WTC11 (cell line): Measurements from ENCODE around the gene ENKUR. TPM values are rescaled to one million over a fixed set of nuclear protein-coding genes. Genes with fewer than 3 reads are reported as not detected.

ENCODE experiments used
- ATAC-seq: fragments of 200-7000 bp; cut with Tn5 transposase; 2 replicates; pipeline ENCODE4 v1.10.0; 2021; ENCODE audit warnings: mild to moderate bottlenecking, moderate library complexity
- CTCF ChIA-PET: fragments of 300-600 bp; sonication (Branson Sonifier 250); formaldehyde crosslinking; loops from one replicate; lab custom pipeline; 2021; ENCODE audit warnings: antibody characterized with exemption; lab: Charles Lee
- POLR2A ChIA-PET: fragments of 350-600 bp; sonication (Branson Sonifier 250); formaldehyde crosslinking; loops from one replicate; lab custom pipeline; 2021; ENCODE audit warnings: antibody characterized with exemption; lab: Charles Lee
- DNase-seq: peaks from one replicate; pipeline ENCODE4 v3.0.0; 2021; ENCODE audit warnings: low spot score
- H3K27ac Mint-ChIP-seq: 2 replicates; pipeline ENCODE4 v1.8.0; 2021; ENCODE audit warnings: mixed read lengths
- H3K27me3 Mint-ChIP-seq: 2 replicates; pipeline ENCODE4 v1.8.0; 2021; ENCODE audit warnings: low read depth, mild to moderate bottlenecking, moderate library complexity, mixed read lengths
- H3K36me3 Mint-ChIP-seq: 2 replicates; pipeline ENCODE4 v1.8.0; 2021; ENCODE audit warnings: mixed read lengths
- H3K4me1 Mint-ChIP-seq: 2 replicates; pipeline ENCODE4 v1.8.0; 2022; ENCODE audit warnings: mixed read lengths
- H3K4me3 Mint-ChIP-seq: 2 replicates; pipeline ENCODE4 v1.8.0; 2021; ENCODE audit warnings: mild to moderate bottlenecking, moderate library complexity, mixed read lengths
- H3K9me3 Mint-ChIP-seq: 2 replicates; pipeline ENCODE4 v1.8.0; 2021; ENCODE audit warnings: mixed read lengths
- ARID4B ChIP-seq: sonication (generic); formaldehyde crosslinking; IDR thresholded peaks from 2 replicates; pipeline ENCODE4 v1.8.0; 2023; ENCODE audit warnings: missing genetic modification reagents, mild to moderate bottlenecking, borderline replicate concordance
- CDX4 ChIP-seq: fragments of 250-450 bp; sonication (Bioruptor Pico); IDR thresholded peaks from 2 replicates; pipeline ENCODE4 v1.9.0; 2021; ENCODE audit warnings: moderate library complexity, mild to moderate bottlenecking, inconsistent platforms, borderline replicate concordance
- CREB1 ChIP-seq: sonication (generic); formaldehyde crosslinking; IDR thresholded peaks from 2 replicates; pipeline ENCODE4 v1.8.0; 2023; ENCODE audit warnings: mild to moderate bottlenecking, missing genetic modification reagents
- CREM ChIP-seq: sonication (generic); formaldehyde crosslinking; IDR thresholded peaks from 2 replicates; pipeline ENCODE4 v1.8.1; 2022; ENCODE audit warnings: mild to moderate bottlenecking, missing genetic modification reagents, moderate library complexity
- CTCF ChIP-seq: fragments of 200-600 bp; IDR thresholded peaks from 2 replicates; pipeline ENCODE4 v1.8.0; 2022; ENCODE audit warnings: antibody characterized with exemption
- ELF4 ChIP-seq: sonication (generic); formaldehyde crosslinking; IDR thresholded peaks from 2 replicates; pipeline ENCODE4 v1.8.1; 2022; ENCODE audit warnings: low read depth, mild to moderate bottlenecking, moderate library complexity, missing genetic modification reagents
- ESRRA ChIP-seq: sonication (generic); formaldehyde crosslinking; IDR thresholded peaks from 2 replicates; pipeline ENCODE4 v1.8.1; 2022; ENCODE audit warnings: mild to moderate bottlenecking, missing genetic modification reagents, borderline replicate concordance
- GTF2I ChIP-seq: fragments of 250-450 bp; sonication (Bioruptor Pico); conservative IDR thresholded peaks from 2 replicates; pipeline ENCODE4 v1.4.0; 2021; ENCODE audit warnings: mild to moderate bottlenecking
- HMGA2 ChIP-seq: fragments of 250-450 bp; sonication (Bioruptor Pico); IDR thresholded peaks from 2 replicates; pipeline ENCODE4 v1.4.0; 2021; ENCODE audit warnings: mild to moderate bottlenecking, moderate library complexity
- IRF1 ChIP-seq: sonication (generic); formaldehyde crosslinking; IDR thresholded peaks from 2 replicates; pipeline ENCODE4 v1.8.0; 2023; ENCODE audit warnings: missing genetic modification reagents
- JAZF1 ChIP-seq: fragments of 250-450 bp; sonication (Bioruptor Pico); IDR thresholded peaks from 2 replicates; pipeline ENCODE4 v1.9.0; 2021; ENCODE audit warnings: moderate library complexity, mild to moderate bottlenecking, inconsistent platforms
- KAT7 ChIP-seq: sonication (generic); formaldehyde crosslinking; IDR thresholded peaks from 2 replicates; pipeline ENCODE4 v1.8.1; 2023; ENCODE audit warnings: missing genetic modification reagents, mild to moderate bottlenecking, borderline replicate concordance
- MAX ChIP-seq: sonication (generic); formaldehyde crosslinking; IDR thresholded peaks from 2 replicates; pipeline ENCODE4 v1.8.0; 2022; ENCODE audit warnings: mild to moderate bottlenecking, missing genetic modification reagents
- MXD4 ChIP-seq: fragments of 250-450 bp; sonication (Bioruptor Pico); IDR thresholded peaks from 2 replicates; pipeline ENCODE4 v1.8.0; 2021; ENCODE audit warnings: mild to moderate bottlenecking, moderate library complexity, borderline replicate concordance
- MYBL2 ChIP-seq: sonication (generic); formaldehyde crosslinking; IDR thresholded peaks from 2 replicates; pipeline ENCODE4 v1.8.1; 2023; ENCODE audit warnings: mild to moderate bottlenecking, moderate library complexity, missing genetic modification reagents
- NFYB ChIP-seq: sonication (generic); formaldehyde crosslinking; conservative IDR thresholded peaks from 2 replicates; pipeline ENCODE4 v1.8.0; 2022; ENCODE audit warnings: low read depth, missing genetic modification reagents
- NR2C2 ChIP-seq: sonication (generic); formaldehyde crosslinking; IDR thresholded peaks from 2 replicates; pipeline ENCODE4 v1.8.0; 2022; ENCODE audit warnings: mild to moderate bottlenecking, missing genetic modification reagents
- NR3C1 ChIP-seq: sonication (generic); formaldehyde crosslinking; conservative IDR thresholded peaks from 2 replicates; pipeline ENCODE4 v1.8.1; 2023; ENCODE audit warnings: low read depth, mild to moderate bottlenecking, missing genetic modification reagents
- OVOL2 ChIP-seq: fragments of 250-450 bp; sonication (Bioruptor Pico); IDR thresholded peaks from 2 replicates; pipeline ENCODE4 v1.9.0; 2021; ENCODE audit warnings: mild to moderate bottlenecking, borderline replicate concordance
- SOX15 ChIP-seq: fragments of 250-450 bp; sonication (Bioruptor Pico); IDR thresholded peaks from 2 replicates; pipeline ENCODE4 v1.9.0; 2021; ENCODE audit warnings: mild to moderate bottlenecking
- TEAD4 ChIP-seq: sonication (generic); formaldehyde crosslinking; IDR thresholded peaks from 2 replicates; pipeline ENCODE4 v1.8.0; 2022; ENCODE audit warnings: mild to moderate bottlenecking, missing genetic modification reagents
- ZBTB21 ChIP-seq: sonication (generic); formaldehyde crosslinking; IDR thresholded peaks from 2 replicates; pipeline ENCODE4 v1.8.1; 2023; ENCODE audit warnings: mild to moderate bottlenecking, missing genetic modification reagents, borderline replicate concordance
- ZNF121 ChIP-seq: sonication (generic); formaldehyde crosslinking; IDR thresholded peaks from 2 replicates; pipeline ENCODE4 v1.8.0; 2023; ENCODE audit warnings: missing genetic modification reagents
- ZNF219 ChIP-seq: sonication (generic); formaldehyde crosslinking; IDR thresholded peaks from 2 replicates; pipeline ENCODE4 v1.8.0; 2023; ENCODE audit warnings: missing genetic modification reagents, mild to moderate bottlenecking, borderline replicate concordance
- ZNF232 ChIP-seq: sonication (generic); formaldehyde crosslinking; IDR thresholded peaks from 2 replicates; pipeline ENCODE4 v1.8.0; 2022; ENCODE audit warnings: mild to moderate bottlenecking, missing genetic modification reagents
- ZNF263 ChIP-seq: sonication (generic); formaldehyde crosslinking; IDR thresholded peaks from 2 replicates; pipeline ENCODE4 v1.8.1; 2022; ENCODE audit warnings: low read depth, mild to moderate bottlenecking, moderate library complexity, missing genetic modification reagents
- ZNF512 ChIP-seq: sonication (generic); formaldehyde crosslinking; IDR thresholded peaks from 2 replicates; pipeline ENCODE4 v1.8.1; 2022; ENCODE audit warnings: missing genetic modification reagents, borderline replicate concordance
- total RNA-seq: library from RNA; stranded (reverse); gene quantifications from 3 replicates; pipeline ENCODE4 v1.2.3, GENCODE V29; 2021

The ENKUR gene
- total RNA-seq, 1 experiment from 2014 or later = not detected

- TF ChIP-seq ZBTB21 (CRISPR knock-in tag) (no peak), TEAD4 (CRISPR knock-in tag) (no peak), ZNF232 (CRISPR knock-in tag) (no peak), IRF1 (CRISPR knock-in tag) (no peak), ZNF263 (CRISPR knock-in tag) (no peak), MXD4 (CRISPR knock-in tag) (no peak), NR3C1 (CRISPR knock-in tag) (no peak), CREB1 (CRISPR knock-in tag) (no peak), KAT7 (CRISPR knock-in tag) (no peak), CREM (CRISPR knock-in tag) (no peak), ELF4 (no peak), ZNF512 (CRISPR knock-in tag) (no peak)
Observed at GRCh38 chr10:25050402-25050801, 34.4 kb upstream of the ENKUR start (continued).

DNA sequence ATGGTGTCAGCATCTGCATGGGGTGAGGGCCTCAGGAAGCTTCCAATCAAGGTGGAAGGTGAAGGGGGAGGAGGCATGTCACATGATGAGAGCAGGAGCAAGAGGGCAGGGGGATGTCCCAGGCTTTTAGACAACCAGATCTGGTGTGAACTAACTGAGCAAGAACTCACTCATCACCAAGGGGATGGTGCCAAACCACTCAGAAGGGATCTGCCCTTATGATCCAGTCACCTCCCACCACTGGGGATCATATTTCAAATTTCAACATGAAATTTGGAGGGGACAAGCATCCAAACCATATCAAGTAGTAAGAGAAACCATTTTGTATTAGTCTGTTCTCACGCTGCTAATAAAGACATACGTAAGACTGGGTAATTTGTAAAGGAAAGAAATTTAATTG, 34.0 kb upstream of the ENKUR start:
- ChIA-PET POLR2A (no interaction called here), CTCF (no interaction called here)
- Mint-ChIP-seq H3K9me3 (peaks cover 12% of the 10 kb centered on the region), H3K4me1 (peaks cover 2% of the 10 kb centered on the region), H3K36me3 (no peaks in the 10 kb centered on the region), H3K27ac (no peak overlapping the region), H3K27me3 (no peaks in the 10 kb centered on the region), H3K4me3 (no peak overlapping the region)
- ATAC-seq (no peak), DNase-seq (no peak)
- TF ChIP-seq HMGA2 (CRISPR knock-in tag) (no peak), ELF4 (no peak), ZNF121 (CRISPR knock-in tag) (no peak), MAX (CRISPR knock-in tag) (no peak), KAT7 (CRISPR knock-in tag) (no peak), CDX4 (CRISPR knock-in tag) (no peak), NR2C2 (CRISPR knock-in tag) (no peak), NFYB (no peak), GTF2I (CRISPR knock-in tag) (no peak), OVOL2 (no peak), JAZF1 (CRISPR knock-in tag) (no peak), SOX15 (CRISPR knock-in tag) (no peak)

GRCh38 chr10:25048450-25048849, 32.5 kb upstream of the ENKUR start:
- CTCF ChIA-PET = no interaction called here
- Mint-ChIP-seq H3K9me3 (peaks cover 12% of the 10 kb centered on the region), H3K4me3 (no peak overlapping the region), H3K4me1 (no peaks in the 10 kb centered on the region), H3K27me3 (no peaks in the 10 kb centered on the region), H3K27ac (no peak overlapping the region), H3K36me3 (no peaks in the 10 kb centered on the region)
- POLR2A ChIA-PET = no interaction called here
- no peak for DNase-seq
- ATAC-seq = no peak
- TF ChIP-seq NFYB (no peak), CREM (CRISPR knock-in tag) (no peak), ARID4B (CRISPR knock-in tag) (no peak), CTCF (no peak), ESRRA (CRISPR knock-in tag) (no peak), ZNF219 (no peak), MYBL2 (CRISPR knock-in tag) (no peak)
